Upper lobe of left lung (tissue), 4 donors: Measurements from ENCODE around the gene RAET1E.

ENCODE experiments used
- CTCF ChIP-seq, 6 experiments: fragments of 450-650 bp in 4 of 6; fragments of 200-600 bp in 2 of 6; sonication (generic) in 2 of 6; IDR thresholded peaks; one replicate each; pipeline ENCODE4 v1.5.1; 2016 to 2019; ENCODE audit warnings: antibody characterized with exemption in 6 of 6
- EP300 ChIP-seq, 4 donors: sonication (generic); formaldehyde crosslinking; IDR thresholded peaks; one replicate each; pipeline ENCODE4 v1.5.1; 2017; ENCODE audit warnings: antibody characterized with exemption in 4 of 4, control low read depth in 2 of 4
- POLR2A ChIP-seq, 4 donors: fragments of 450-650 bp; IDR thresholded peaks; one replicate each; pipeline ENCODE4 v1.5.1; 2016 to 2017; ENCODE audit warnings: antibody characterized with exemption in 4 of 4, mild to moderate bottlenecking in 2 of 4
- POLR2AphosphoS5 ChIP-seq, 2 donors: sonication (generic); formaldehyde crosslinking; IDR thresholded peaks; one replicate each; pipeline ENCODE4 v1.5.1; 2017; ENCODE audit warnings: antibody characterized with exemption in 2 of 2

GRCh38 chr6:149903938-149904611 lies 6.2 kb upstream of the RAET1E start:
- TF ChIP-seq POLR2A (IDR thresholded peaks at IDR 0.05) = no peak
- TF ChIP-seq CTCF (IDR thresholded peaks at IDR 0.05) = no peak
- no peak for TF ChIP-seq POLR2AphosphoS5 (IDR thresholded peaks at IDR 0.05)
- TF ChIP-seq EP300 (IDR thresholded peaks at IDR 0.05) = no peak
